Panc1 (cell line): ENCODE measurements around the gene CNN3.

ENCODE experiments used
- POLR2AphosphoS5 ChIP-seq: IDR thresholded peaks from 2 replicates; pipeline ENCODE4 v1.6.1; 2012; ENCODE audit warnings: mild to moderate bottlenecking, low read depth, low read length, moderate library complexity
- REST ChIP-seq, 2 experiments: IDR thresholded peaks; 2 replicates each; pipeline ENCODE4 v1.6.1; 2011 to 2012; ENCODE audit warnings: low read depth in 2 of 2, control low read depth in 1 of 2, low read length in 1 of 2, mild to moderate bottlenecking in 1 of 2, moderate library complexity in 1 of 2; ENCODE audit not compliant: insufficient read depth in 1 of 2
- SIN3A ChIP-seq: IDR thresholded peaks from 2 replicates; pipeline ENCODE4 v1.6.1; 2012; ENCODE audit warnings: low read depth, mild to moderate bottlenecking, low read length, moderate library complexity, borderline replicate concordance; ENCODE audit not compliant: insufficient read depth
- TCF7L2 ChIP-seq: IDR thresholded peaks from 2 replicates; pipeline ENCODE4 v1.6.1; 2011; ENCODE audit warnings: mild to moderate bottlenecking, low read depth, low read length, inconsistent platforms
- TF ChIP-seq, protein P1 (sequence below): fragments of 450-650 bp; IDR thresholded peaks from 2 replicates; pipeline ENCODE4 v1.5.1; 2017; ENCODE audit warnings: mild to moderate bottlenecking

- TF ChIP-seq, protein P1, sequence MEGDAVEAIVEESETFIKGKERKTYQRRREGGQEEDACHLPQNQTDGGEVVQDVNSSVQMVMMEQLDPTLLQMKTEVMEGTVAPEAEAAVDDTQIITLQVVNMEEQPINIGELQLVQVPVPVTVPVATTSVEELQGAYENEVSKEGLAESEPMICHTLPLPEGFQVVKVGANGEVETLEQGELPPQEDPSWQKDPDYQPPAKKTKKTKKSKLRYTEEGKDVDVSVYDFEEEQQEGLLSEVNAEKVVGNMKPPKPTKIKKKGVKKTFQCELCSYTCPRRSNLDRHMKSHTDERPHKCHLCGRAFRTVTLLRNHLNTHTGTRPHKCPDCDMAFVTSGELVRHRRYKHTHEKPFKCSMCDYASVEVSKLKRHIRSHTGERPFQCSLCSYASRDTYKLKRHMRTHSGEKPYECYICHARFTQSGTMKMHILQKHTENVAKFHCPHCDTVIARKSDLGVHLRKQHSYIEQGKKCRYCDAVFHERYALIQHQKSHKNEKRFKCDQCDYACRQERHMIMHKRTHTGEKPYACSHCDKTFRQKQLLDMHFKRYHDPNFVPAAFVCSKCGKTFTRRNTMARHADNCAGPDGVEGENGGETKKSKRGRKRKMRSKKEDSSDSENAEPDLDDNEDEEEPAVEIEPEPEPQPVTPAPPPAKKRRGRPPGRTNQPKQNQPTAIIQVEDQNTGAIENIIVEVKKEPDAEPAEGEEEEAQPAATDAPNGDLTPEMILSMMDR: no peak
- TF ChIP-seq REST (IDR thresholded peaks at IDR 0.05; ENCODE audit: insufficient read depth in 1 of 2, low read depth in 2 of 2, low read length in 1 of 2) (no peak), SIN3A (no peak), POLR2AphosphoS5 (no peak), TCF7L2 (no peak)
Observed at GRCh38 chr1:94864821-94865220, 62.1 kb downstream of the CNN3 start.
